ENCODE measurements around the gene MARS1.
"Not testable (repeated sequence)": the region's sequence is repeated elsewhere in the genome, so short reads cannot be mapped to it uniquely, and the experiment has no call there.

The MARS1 gene

GRCh38 chr12:57553343-57554202, 65.7 kb downstream of the MARS1 start:
- no peak for DNase-seq

- DNase-seq: no peak
Measured at GRCh38 chr12:57554453-57554852, 66.6 kb downstream of the MARS1 start.

GRCh38 chr12:57554897-57555296, 67.0 kb downstream of the MARS1 start:
- no peak for DNase-seq

GRCh38 chr12:57558864-57559263, 71.0 kb downstream of the MARS1 start:
- DNase-seq: no peak

- no peak for DNase-seq
Measured at GRCh38 chr12:57560516-57560915, 72.6 kb downstream of the MARS1 start.

GRCh38 chr12:57561117-57561516, 73.2 kb downstream of the MARS1 start:
- DNase-seq: not testable (repeated sequence)

GRCh38 chr12:57563358-57563757, 75.5 kb downstream of the MARS1 start:
- no peak for DNase-seq

GRCh38 chr12:57564178-57564740, 76.4 kb downstream of the MARS1 start:
- DNase-seq: no peak
